Liver (tissue), 9 donors: ENCODE data around the gene SS18L1. TPM values are rescaled to one million over a fixed set of nuclear protein-coding genes. Genes with fewer than 3 reads are reported as not detected.

ENCODE experiments used
- DNase-seq: peaks from one replicate; pipeline ENCODE4 v3.0.0-alpha.2; 2017; ENCODE audit warnings: low spot score
- H3K27ac ChIP-seq, 2 donors: one replicate each; pipeline ENCODE4 v1.7.0; 2013; ENCODE audit warnings: inconsistent platforms in 2 of 2, low read length in 2 of 2, control low read depth in 1 of 2, low read depth in 1 of 2, mild to moderate bottlenecking in 1 of 2
- H3K27me3 ChIP-seq, 4 donors: one replicate each; pipeline versions ENCODE4 v1.6.1 to v1.7.0; 2013; ENCODE audit warnings: low read length in 3 of 4, inconsistent platforms in 1 of 4, mild to moderate bottlenecking in 1 of 4, moderate library complexity in 1 of 4; ENCODE audit not compliant: control insufficient read depth in 4 of 4, insufficient read depth in 4 of 4
- H3K36me3 ChIP-seq, 4 donors: one replicate each; pipeline versions ENCODE4 v1.6.1 to v1.7.0; 2013; ENCODE audit warnings: low read length in 3 of 4, mild to moderate bottlenecking in 3 of 4, low read depth in 1 of 4, moderate library complexity in 1 of 4; ENCODE audit not compliant: control insufficient read depth in 4 of 4, insufficient read depth in 3 of 4
- H3K4me1 ChIP-seq, 4 donors: one replicate each; pipeline versions ENCODE4 v1.6.1 to v1.7.0; 2013; ENCODE audit warnings: low read length in 3 of 4, mild to moderate bottlenecking in 3 of 4, moderate library complexity in 1 of 4; ENCODE audit not compliant: control insufficient read depth in 4 of 4, insufficient read depth in 4 of 4
- H3K4me3 ChIP-seq, 3 donors: one replicate each; pipeline versions ENCODE4 v1.6.1 to v1.7.0; 2013; ENCODE audit warnings: low read length in 3 of 3, control low read depth in 1 of 3, low read depth in 1 of 3, mild to moderate bottlenecking in 1 of 3
- H3K9ac ChIP-seq, 2 donors: one replicate each; pipeline ENCODE4 v1.7.0; 2013; ENCODE audit warnings: low read length in 2 of 2, mild to moderate bottlenecking in 2 of 2, moderate library complexity in 2 of 2, control low read depth in 1 of 2, low read depth in 1 of 2
- H3K9me3 ChIP-seq, 4 donors: one replicate each; pipeline versions ENCODE4 v1.6.1 to v1.7.0; 2013; ENCODE audit warnings: low read length in 3 of 4; ENCODE audit not compliant: control insufficient read depth in 4 of 4
- EGR1 ChIP-seq, 2 donors: IDR thresholded peaks; 2 replicates each; pipeline ENCODE4 v1.6.1; 2016 to 2018; ENCODE audit warnings: antibody characterized with exemption in 2 of 2, low read depth in 2 of 2
- FOXA1 ChIP-seq: IDR thresholded peaks from 2 replicates; pipeline ENCODE4 v1.6.1; 2016; ENCODE audit warnings: antibody characterized with exemption
- HNF4A ChIP-seq, 2 donors: conservative IDR thresholded peaks; 2 replicates each; pipeline ENCODE4 v1.6.1; 2016; ENCODE audit warnings: antibody characterized with exemption in 2 of 2, mild to moderate bottlenecking in 2 of 2
- HNF4G ChIP-seq: IDR thresholded peaks from 2 replicates; pipeline ENCODE4 v1.6.1; 2016; ENCODE audit warnings: antibody characterized with exemption
- JUND ChIP-seq, 2 donors: IDR thresholded peaks; 2 replicates each; pipeline ENCODE4 v1.6.1; 2016; ENCODE audit warnings: antibody characterized with exemption in 2 of 2
- NR2F2 ChIP-seq: IDR thresholded peaks from 2 replicates; pipeline ENCODE4 v1.6.1; 2016; ENCODE audit warnings: antibody characterized with exemption
- RAD21 ChIP-seq, 2 donors: IDR thresholded peaks; 2 replicates each; pipeline ENCODE4 v1.6.1; 2016; ENCODE audit warnings: antibody characterized with exemption in 2 of 2, mild to moderate bottlenecking in 2 of 2
- RXRA ChIP-seq, 2 donors: IDR thresholded peaks; 2 replicates each; pipeline ENCODE4 v1.6.1; 2017 to 2018; ENCODE audit warnings: antibody characterized with exemption in 2 of 2, mild to moderate bottlenecking in 1 of 2
- SP1 ChIP-seq: IDR thresholded peaks from 2 replicates; pipeline ENCODE4 v1.6.1; 2018; ENCODE audit warnings: antibody characterized with exemption, mild to moderate bottlenecking
- TAF1 ChIP-seq: conservative IDR thresholded peaks from 2 replicates; pipeline ENCODE4 v1.6.1; 2016; ENCODE audit warnings: antibody characterized with exemption, mild to moderate bottlenecking
- YY1 ChIP-seq: IDR thresholded peaks from 2 replicates; pipeline ENCODE4 v1.6.1; 2016; ENCODE audit warnings: antibody characterized with exemption, mild to moderate bottlenecking
- WGBS: extraction: QIAGEN DNeasy Blood & Tissue Kit; methylation state at CpG from one replicate; pipeline ENCODE4 v1.1.7; 2013; 5-methylcytosine and 5-hydroxymethylcytosine counted together
- polyA plus RNA-seq, 2 donors: library from polyadenylated mRNA; stranded (reverse) in 1 of 2; unstranded in 1 of 2; fragments of 200-250 nt in 1 of 2; fragments of >200 nt in 1 of 2; fragmentation: Nextera tagmentation in 1 of 2; extraction: Ambion mirVana in 1 of 2; gene quantifications; one replicate each; pipeline versions ENCODE4 v1.2.1 to v1.2.3, GENCODE V29; 2013 to 2015
- total RNA-seq, 2 donors: library from RNA; depleted of rRNA; stranded (reverse); fragments of >200 nt; gene quantifications; one replicate each; pipeline ENCODE4 v1.2.3, GENCODE V29; 2014
- TF ChIP-seq, protein P1 (sequence below): IDR thresholded peaks from 2 replicates; pipeline ENCODE4 v1.6.1; 2016; ENCODE audit warnings: antibody characterized with exemption, mild to moderate bottlenecking
- TF ChIP-seq, protein P2 (sequence below): IDR thresholded peaks from 2 replicates; pipeline ENCODE4 v1.6.1; 2016; ENCODE audit warnings: antibody characterized with exemption
- TF ChIP-seq, protein P3 (sequence below): IDR thresholded peaks from 2 replicates; pipeline ENCODE4 v1.6.1; 2016; ENCODE audit warnings: antibody characterized with exemption
- TF ChIP-seq, protein P4 (sequence below): fragments of 150-350 bp; IDR thresholded peaks from 2 replicates; pipeline ENCODE4 v1.5.1; 2017; ENCODE audit warnings: improper control_type of control experiment, low read depth, low read length; ENCODE audit not compliant: missing input control
- TF ChIP-seq, protein P5 (sequence below): IDR thresholded peaks from 2 replicates; pipeline ENCODE4 v1.6.1; 2016; ENCODE audit warnings: antibody characterized with exemption
- donor health status: healthy.
- donor health status: healthy.
- donor health status: healthy.
- donor health status: healthy.
- donor health status: healthy.

The SS18L1 gene
- total and polyA plus RNA-seq, 4 donors: 6.1 to 24.3 (median 16.7) TPM

DNA sequence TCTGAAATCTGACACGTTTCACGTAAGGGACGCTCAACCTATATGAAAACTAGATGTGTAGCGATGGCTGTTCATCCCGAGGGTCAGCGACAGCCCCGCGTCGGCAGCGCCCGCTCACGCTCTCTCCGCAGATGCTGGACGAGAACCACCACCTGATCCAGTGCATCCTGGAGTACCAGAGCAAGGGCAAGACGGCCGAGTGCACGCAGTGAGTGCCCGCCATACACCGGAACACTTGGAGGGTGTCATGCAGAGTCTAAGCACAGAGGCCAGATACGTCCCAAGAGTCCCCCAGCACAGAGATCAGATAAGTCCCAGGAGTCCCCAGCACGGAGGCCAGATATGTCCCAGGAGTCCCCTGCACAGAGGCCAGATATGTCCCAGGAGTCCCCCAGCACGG is 15.0 kb downstream of the SS18L1 start (continued):
- TF ChIP-seq, protein P1, sequence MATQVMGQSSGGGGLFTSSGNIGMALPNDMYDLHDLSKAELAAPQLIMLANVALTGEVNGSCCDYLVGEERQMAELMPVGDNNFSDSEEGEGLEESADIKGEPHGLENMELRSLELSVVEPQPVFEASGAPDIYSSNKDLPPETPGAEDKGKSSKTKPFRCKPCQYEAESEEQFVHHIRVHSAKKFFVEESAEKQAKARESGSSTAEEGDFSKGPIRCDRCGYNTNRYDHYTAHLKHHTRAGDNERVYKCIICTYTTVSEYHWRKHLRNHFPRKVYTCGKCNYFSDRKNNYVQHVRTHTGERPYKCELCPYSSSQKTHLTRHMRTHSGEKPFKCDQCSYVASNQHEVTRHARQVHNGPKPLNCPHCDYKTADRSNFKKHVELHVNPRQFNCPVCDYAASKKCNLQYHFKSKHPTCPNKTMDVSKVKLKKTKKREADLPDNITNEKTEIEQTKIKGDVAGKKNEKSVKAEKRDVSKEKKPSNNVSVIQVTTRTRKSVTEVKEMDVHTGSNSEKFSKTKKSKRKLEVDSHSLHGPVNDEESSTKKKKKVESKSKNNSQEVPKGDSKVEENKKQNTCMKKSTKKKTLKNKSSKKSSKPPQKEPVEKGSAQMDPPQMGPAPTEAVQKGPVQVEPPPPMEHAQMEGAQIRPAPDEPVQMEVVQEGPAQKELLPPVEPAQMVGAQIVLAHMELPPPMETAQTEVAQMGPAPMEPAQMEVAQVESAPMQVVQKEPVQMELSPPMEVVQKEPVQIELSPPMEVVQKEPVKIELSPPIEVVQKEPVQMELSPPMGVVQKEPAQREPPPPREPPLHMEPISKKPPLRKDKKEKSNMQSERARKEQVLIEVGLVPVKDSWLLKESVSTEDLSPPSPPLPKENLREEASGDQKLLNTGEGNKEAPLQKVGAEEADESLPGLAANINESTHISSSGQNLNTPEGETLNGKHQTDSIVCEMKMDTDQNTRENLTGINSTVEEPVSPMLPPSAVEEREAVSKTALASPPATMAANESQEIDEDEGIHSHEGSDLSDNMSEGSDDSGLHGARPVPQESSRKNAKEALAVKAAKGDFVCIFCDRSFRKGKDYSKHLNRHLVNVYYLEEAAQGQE: no peak
- TF ChIP-seq TAF1: no peak

DNA sequence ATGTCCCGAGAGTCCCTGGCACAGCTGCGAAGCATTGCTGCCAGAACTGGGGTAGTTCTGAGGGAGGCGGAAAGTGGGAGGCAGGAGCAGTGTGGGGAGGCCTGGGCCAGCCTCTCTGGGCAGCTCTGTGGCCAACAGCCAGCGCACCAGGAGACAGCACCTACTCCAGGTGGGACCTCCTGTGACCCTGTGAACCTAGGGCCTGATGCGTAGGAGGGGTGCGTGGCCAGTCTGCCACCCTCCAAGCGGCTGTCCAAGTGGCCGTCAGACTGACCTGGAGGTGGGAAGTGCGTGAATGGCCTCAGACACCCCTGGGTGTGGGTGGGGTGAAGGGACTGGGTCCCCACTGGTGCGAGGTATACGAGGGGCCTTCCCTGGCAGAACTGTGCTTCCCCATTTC is 15.5 kb downstream of the SS18L1 start:
- no peak overlapping the region for H3K9ac ChIP-seq
- H3K27ac ChIP-seq: peak overlapping the region in 1 of 2 donors; percentile 37
- no peaks in the 10 kb centered on the region for H3K9me3 ChIP-seq
- peaks cover 4 to 38% (median 29%) of the 10 kb centered on the region in 4 donors for H3K4me1 ChIP-seq
- 77% methylated on average over 11 of the region's 11 CpGs for whole genome bisulfite sequencing
- H3K4me3 ChIP-seq: no peak overlapping the region
- no peak for DNase-seq
- peaks cover 9 to 32% (median 10%) of the 10 kb centered on the region in 4 donors for H3K36me3 ChIP-seq
- TF ChIP-seq, protein P2, sequence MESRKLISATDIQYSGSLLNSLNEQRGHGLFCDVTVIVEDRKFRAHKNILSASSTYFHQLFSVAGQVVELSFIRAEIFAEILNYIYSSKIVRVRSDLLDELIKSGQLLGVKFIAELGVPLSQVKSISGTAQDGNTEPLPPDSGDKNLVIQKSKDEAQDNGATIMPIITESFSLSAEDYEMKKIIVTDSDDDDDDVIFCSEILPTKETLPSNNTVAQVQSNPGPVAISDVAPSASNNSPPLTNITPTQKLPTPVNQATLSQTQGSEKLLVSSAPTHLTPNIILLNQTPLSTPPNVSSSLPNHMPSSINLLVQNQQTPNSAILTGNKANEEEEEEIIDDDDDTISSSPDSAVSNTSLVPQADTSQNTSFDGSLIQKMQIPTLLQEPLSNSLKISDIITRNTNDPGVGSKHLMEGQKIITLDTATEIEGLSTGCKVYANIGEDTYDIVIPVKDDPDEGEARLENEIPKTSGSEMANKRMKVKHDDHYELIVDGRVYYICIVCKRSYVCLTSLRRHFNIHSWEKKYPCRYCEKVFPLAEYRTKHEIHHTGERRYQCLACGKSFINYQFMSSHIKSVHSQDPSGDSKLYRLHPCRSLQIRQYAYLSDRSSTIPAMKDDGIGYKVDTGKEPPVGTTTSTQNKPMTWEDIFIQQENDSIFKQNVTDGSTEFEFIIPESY: no peak
- no peak for TF ChIP-seq TAF1
- TF ChIP-seq, protein P1: no peak
- TF ChIP-seq, protein P3, sequence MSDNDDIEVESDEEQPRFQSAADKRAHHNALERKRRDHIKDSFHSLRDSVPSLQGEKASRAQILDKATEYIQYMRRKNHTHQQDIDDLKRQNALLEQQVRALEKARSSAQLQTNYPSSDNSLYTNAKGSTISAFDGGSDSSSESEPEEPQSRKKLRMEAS: no peak
- H3K27me3 ChIP-seq: no peaks in the 10 kb centered on the region

DNA sequence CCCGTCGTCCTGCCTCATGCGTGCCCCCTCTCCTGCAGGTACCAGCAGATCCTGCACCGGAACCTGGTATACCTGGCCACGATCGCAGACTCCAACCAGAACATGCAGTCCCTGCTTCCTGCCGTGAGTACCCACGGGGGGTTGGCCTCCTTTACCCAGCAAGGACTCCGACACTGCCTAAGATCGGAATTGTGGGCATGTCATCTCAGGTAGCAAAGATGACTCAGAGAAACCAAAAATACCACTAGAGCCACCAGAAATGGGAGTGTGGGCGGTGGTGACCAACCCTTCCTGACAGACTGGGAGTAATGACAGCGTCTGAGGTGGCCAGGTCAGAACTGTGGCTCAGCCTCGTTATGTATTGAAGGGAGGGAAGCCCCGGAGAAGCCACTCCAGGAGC is 16.3 kb downstream of the SS18L1 start:
- Histone ChIP-seq H3K36me3 (peaks cover 13 to 37% (median 15%) of the 10 kb centered on the region in 4 donors), H3K9me3 (no peaks in the 10 kb centered on the region), H3K27me3 (no peaks in the 10 kb centered on the region), H3K4me1 (peaks cover 4 to 32% (median 23%) of the 10 kb centered on the region in 4 donors), H3K9ac (no peak overlapping the region), H3K4me3 (no peak overlapping the region), H3K27ac (peak overlapping the region in 1 of 2 donors; percentile 37)
- 86% methylated on average over 14 of the region's 14 CpGs for WGBS
- DNase-seq: no peak
- TF ChIP-seq, protein P4, sequence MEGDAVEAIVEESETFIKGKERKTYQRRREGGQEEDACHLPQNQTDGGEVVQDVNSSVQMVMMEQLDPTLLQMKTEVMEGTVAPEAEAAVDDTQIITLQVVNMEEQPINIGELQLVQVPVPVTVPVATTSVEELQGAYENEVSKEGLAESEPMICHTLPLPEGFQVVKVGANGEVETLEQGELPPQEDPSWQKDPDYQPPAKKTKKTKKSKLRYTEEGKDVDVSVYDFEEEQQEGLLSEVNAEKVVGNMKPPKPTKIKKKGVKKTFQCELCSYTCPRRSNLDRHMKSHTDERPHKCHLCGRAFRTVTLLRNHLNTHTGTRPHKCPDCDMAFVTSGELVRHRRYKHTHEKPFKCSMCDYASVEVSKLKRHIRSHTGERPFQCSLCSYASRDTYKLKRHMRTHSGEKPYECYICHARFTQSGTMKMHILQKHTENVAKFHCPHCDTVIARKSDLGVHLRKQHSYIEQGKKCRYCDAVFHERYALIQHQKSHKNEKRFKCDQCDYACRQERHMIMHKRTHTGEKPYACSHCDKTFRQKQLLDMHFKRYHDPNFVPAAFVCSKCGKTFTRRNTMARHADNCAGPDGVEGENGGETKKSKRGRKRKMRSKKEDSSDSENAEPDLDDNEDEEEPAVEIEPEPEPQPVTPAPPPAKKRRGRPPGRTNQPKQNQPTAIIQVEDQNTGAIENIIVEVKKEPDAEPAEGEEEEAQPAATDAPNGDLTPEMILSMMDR: no peak
- TF ChIP-seq HNF4G (no peak), FOXA1 (no peak), HNF4A (conservative IDR thresholded peaks at IDR 0.05) (no peak), EGR1 (IDR thresholded peaks at IDR 0.05; ENCODE audit: low read depth in 2 of 2) (no peak), TAF1 (no peak), YY1 (no peak), RAD21 (IDR thresholded peaks at IDR 0.05) (no peak), JUND (IDR thresholded peaks at IDR 0.05) (no peak), RXRA (IDR thresholded peaks at IDR 0.05) (no peak), SP1 (no peak), NR2F2 (no peak)
- TF ChIP-seq, protein P2: no peak
- TF ChIP-seq, protein P5, sequence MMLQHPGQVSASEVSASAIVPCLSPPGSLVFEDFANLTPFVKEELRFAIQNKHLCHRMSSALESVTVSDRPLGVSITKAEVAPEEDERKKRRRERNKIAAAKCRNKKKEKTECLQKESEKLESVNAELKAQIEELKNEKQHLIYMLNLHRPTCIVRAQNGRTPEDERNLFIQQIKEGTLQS: no peak
- TF ChIP-seq, protein P3: no peak
